NT2/D1 (cell line): ENCODE data around the gene SLC1A1.

ENCODE experiments used
- DNase-seq: peaks from one replicate; pipeline ENCODE4 v3.0.0-alpha.2; 2011; ENCODE audit warnings: low read depth, low spot score
- H3K27me3 ChIP-seq: 2 replicates; pipeline ENCODE4 v1.6.0; 2011; ENCODE audit warnings: mild to moderate bottlenecking; ENCODE audit not compliant: insufficient read length, insufficient read depth
- H3K36me3 ChIP-seq: 2 replicates; pipeline ENCODE4 v1.6.1; 2011; ENCODE audit warnings: mild to moderate bottlenecking, low read length, mixed read lengths; ENCODE audit not compliant: insufficient read depth, insufficient read length
- H3K4me1 ChIP-seq: 2 replicates; pipeline ENCODE4 v1.5.1; 2011; ENCODE audit not compliant: insufficient read depth, insufficient read length
- H3K4me3 ChIP-seq: 2 replicates; pipeline ENCODE4 v1.5.1; 2011; ENCODE audit warnings: low read depth; ENCODE audit not compliant: insufficient read length
- H3K9ac ChIP-seq: 2 replicates; pipeline ENCODE4 v1.6.0; 2011; ENCODE audit warnings: low read depth; ENCODE audit not compliant: insufficient read length
- H3K9me3 ChIP-seq: 2 replicates; pipeline ENCODE4 v1.5.1; 2011; ENCODE audit warnings: mild to moderate bottlenecking, low read length; ENCODE audit not compliant: insufficient read depth
- SUZ12 ChIP-seq: IDR thresholded peaks from 2 replicates; pipeline ENCODE4 v1.6.1; 2011; ENCODE audit not compliant: insufficient read length, insufficient read depth; ENCODE audit errors: extremely low read depth
- YY1 ChIP-seq: IDR thresholded peaks from 2 replicates; pipeline ENCODE4 v1.6.1; 2011; ENCODE audit not compliant: insufficient read length, insufficient read depth
- ZNF274 ChIP-seq: IDR thresholded peaks from 2 replicates; pipeline ENCODE4 v1.6.1; 2011; ENCODE audit warnings: mild to moderate bottlenecking, low read depth, low read length

Gene SLC1A1

DNA sequence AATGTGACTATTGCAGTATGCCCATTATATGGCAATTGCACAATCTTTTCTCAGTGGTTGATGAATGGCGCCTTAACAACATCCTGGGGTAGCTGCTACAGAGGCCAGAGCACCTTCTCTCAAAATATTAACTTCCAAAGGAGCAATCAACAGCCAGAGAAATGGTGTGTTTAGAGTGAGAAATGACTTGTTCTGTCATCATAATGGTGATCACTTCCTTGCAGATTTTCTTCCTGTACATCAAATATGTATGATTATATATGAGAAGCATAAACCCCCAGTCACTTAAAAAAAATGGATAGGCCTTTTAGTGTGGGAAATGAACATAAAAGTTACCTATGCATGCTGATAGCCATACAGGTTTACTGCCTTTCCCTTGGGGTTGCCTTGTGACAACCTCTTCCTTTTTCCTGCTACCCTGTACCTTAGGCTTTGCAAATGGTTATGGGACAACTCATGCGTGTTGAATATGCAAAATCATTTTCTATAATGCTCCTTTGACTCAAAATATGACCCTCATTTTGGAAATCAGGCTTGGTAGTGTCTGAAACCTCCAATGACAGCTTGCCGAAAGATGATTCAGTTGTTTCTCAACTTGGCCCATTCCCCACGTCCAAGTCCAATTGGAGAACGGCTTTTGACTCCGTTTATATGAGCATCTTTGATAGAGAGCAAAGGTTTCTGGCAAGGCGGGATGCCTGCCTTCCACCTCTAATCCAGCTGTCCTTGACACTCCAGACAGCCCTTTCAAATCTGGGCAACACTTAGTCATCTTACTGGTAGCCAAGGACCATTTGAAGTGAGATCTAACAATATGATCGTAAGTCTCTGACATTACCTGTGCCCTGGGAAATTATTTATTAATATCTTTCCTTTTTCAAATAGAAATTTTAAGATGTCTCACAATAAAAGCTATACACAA lies 69.3 kb downstream of the SLC1A1 start:
- Histone ChIP-seq H3K9me3 (no peaks in the 10 kb centered on the region), H3K9ac (no peak overlapping the region), H3K4me3 (no peak overlapping the region), H3K36me3 (no peaks in the 10 kb centered on the region), H3K4me1 (no peaks in the 10 kb centered on the region), H3K27me3 (no peaks in the 10 kb centered on the region)
- no peak for TF ChIP-seq ZNF274
- no peak for DNase-seq

GRCh38 chr9:4563105-4563504 lies 72.8 kb downstream of the SLC1A1 start:
- Histone ChIP-seq H3K9me3 (no peaks in the 10 kb centered on the region; the same call in 1 of the 2 replicates), H3K4me3 (no peak overlapping the region), H3K27me3 (no peaks in the 10 kb centered on the region), H3K4me1 (no peaks in the 10 kb centered on the region), H3K36me3 (no peaks in the 10 kb centered on the region), H3K9ac (no peak overlapping the region)
- TF ChIP-seq ZNF274, result no peak
- TF ChIP-seq SUZ12, result no peak
- TF ChIP-seq YY1, result no peak
- DNase-seq, result no peak

DNA sequence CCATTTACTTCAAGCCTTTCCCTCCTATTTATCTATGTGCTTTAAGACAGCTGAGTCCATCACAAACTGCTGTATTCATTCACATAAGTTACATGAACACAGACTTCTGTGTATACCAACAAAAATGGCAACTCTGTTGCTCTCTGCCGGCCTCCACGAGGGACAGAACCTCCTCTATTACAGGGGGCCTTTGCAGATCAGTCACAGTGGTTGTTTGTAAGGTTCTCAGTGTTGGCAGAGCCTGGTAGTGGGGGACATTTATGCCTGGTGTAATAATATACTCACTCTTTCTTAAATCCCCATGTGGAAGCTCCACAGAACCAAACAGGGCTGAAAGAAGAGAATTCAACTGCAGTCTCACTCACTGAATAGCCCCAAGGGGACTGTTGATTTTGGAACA lies 76.5 kb downstream of the SLC1A1 start:
- TF ChIP-seq YY1, result no peak
- no peak for TF ChIP-seq ZNF274
- no peak for TF ChIP-seq SUZ12
- Histone ChIP-seq H3K4me1 (no peaks in the 10 kb centered on the region), H3K27me3 (no peaks in the 10 kb centered on the region)

GRCh38 chr9:4567601-4568000 lies 77.3 kb downstream of the SLC1A1 start:
- no peaks in the 10 kb centered on the region; the same call in 1 of the 2 replicates for H3K9me3 ChIP-seq
- no peaks in the 10 kb centered on the region for H3K36me3 ChIP-seq
- DNase-seq, result no peak
- no peak overlapping the region for H3K9ac ChIP-seq
- H3K4me1 ChIP-seq, result no peaks in the 10 kb centered on the region
- no peak overlapping the region for H3K4me3 ChIP-seq
- no peaks in the 10 kb centered on the region for H3K27me3 ChIP-seq
- TF ChIP-seq ZNF274, result no peak
- no peak for TF ChIP-seq SUZ12
- TF ChIP-seq YY1, result no peak

More for the DNA sequence above, 76.5 kb downstream of the SLC1A1 start:
- H3K9ac ChIP-seq, result no peak overlapping the region
- no peaks in the 10 kb centered on the region for H3K36me3 ChIP-seq
- no peak for DNase-seq
- no peaks in the 10 kb centered on the region; the same call in 1 of the 2 replicates for H3K9me3 ChIP-seq
- H3K4me3 ChIP-seq, result no peak overlapping the region

GRCh38 chr9:4569101-4569500 lies 78.8 kb downstream of the SLC1A1 start:
- no peak overlapping the region for H3K9ac ChIP-seq
- no peak overlapping the region for H3K4me3 ChIP-seq
- TF ChIP-seq ZNF274 (no peak), YY1 (no peak), SUZ12 (no peak)
- H3K27me3 ChIP-seq, result no peaks in the 10 kb centered on the region
- H3K4me1 ChIP-seq, result no peaks in the 10 kb centered on the region
- no peak for DNase-seq
- H3K36me3 ChIP-seq, result no peaks in the 10 kb centered on the region
- H3K9me3 ChIP-seq, result no peaks in the 10 kb centered on the region; the same call in 1 of the 2 replicates

DNA sequence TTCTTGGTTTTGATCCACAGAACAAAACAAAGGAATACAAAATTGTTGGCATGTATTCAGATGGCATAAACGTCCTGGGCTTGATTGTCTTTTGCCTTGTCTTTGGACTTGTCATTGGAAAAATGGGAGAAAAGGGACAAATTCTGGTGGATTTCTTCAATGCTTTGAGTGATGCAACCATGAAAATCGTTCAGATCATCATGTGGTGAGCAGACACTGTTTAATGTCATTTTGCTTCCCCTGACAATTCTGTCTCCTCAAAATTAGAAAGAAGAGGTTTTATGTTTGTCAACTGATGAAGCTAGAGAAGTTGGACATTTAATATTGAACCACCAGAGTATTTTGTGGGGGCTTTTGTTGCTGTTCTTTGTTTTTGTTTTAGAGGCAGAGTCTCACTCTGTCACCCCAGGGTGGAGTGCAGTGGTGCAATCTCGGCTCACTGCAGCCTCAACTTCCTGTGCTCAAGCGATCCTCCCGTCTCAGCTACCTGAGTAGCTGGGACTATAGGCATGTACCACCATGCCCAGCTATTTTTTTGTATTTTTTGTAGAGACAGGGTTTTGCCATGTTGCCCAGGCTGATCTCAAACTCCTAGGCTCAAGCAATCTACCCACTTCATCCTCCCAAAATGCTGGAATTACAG lies 82.0 kb downstream of the SLC1A1 start:
- no peaks in the 10 kb centered on the region for H3K9me3 ChIP-seq
- H3K4me1 ChIP-seq, result no peaks in the 10 kb centered on the region
- H3K27me3 ChIP-seq, result no peaks in the 10 kb centered on the region
- no peaks in the 10 kb centered on the region for H3K36me3 ChIP-seq
- no peak for TF ChIP-seq ZNF274
- TF ChIP-seq YY1, result no peak
- TF ChIP-seq SUZ12, result no peak
- DNase-seq, result no peak
- H3K4me3 ChIP-seq, result no peak overlapping the region
- H3K9ac ChIP-seq, result no peak overlapping the region

DNA sequence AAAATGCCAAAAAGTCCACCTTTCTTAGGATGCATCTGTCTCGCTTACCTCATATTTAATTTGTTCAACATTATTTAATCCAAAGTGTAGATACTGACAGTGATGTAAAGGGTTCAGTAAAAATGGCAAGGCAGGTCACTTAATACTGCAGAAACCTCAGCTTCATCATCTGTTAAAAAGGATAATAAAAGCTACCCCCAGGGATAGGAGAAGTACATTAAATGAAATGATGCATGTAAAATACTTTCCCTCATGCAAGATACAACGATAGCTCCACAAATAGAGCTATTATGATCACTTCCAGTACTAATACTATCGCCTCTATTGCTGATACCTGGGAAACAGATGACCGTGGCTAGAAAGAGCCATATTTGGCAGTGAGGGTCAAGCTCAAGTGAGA lies 82.9 kb downstream of the SLC1A1 start:
- Histone ChIP-seq H3K9ac (no peak overlapping the region), H3K4me3 (no peak overlapping the region), H3K9me3 (no peaks in the 10 kb centered on the region), H3K27me3 (no peaks in the 10 kb centered on the region), H3K36me3 (no peaks in the 10 kb centered on the region), H3K4me1 (no peaks in the 10 kb centered on the region)
- no peak for TF ChIP-seq YY1
- TF ChIP-seq ZNF274, result no peak
- TF ChIP-seq SUZ12, result no peak
- DNase-seq, result no peak
